HG02623 (cell line): Measurements from ENCODE around the gene AIFM1.

Experiments used
- ATAC-seq: cut with Tn5 transposase; IDR thresholded peaks from one replicate; pipeline ENCODE4 v1.9.1; 2021; ENCODE audit warnings: moderate library complexity; ENCODE audit not compliant: unreplicated experiment

AIFM1 gene

DNA sequence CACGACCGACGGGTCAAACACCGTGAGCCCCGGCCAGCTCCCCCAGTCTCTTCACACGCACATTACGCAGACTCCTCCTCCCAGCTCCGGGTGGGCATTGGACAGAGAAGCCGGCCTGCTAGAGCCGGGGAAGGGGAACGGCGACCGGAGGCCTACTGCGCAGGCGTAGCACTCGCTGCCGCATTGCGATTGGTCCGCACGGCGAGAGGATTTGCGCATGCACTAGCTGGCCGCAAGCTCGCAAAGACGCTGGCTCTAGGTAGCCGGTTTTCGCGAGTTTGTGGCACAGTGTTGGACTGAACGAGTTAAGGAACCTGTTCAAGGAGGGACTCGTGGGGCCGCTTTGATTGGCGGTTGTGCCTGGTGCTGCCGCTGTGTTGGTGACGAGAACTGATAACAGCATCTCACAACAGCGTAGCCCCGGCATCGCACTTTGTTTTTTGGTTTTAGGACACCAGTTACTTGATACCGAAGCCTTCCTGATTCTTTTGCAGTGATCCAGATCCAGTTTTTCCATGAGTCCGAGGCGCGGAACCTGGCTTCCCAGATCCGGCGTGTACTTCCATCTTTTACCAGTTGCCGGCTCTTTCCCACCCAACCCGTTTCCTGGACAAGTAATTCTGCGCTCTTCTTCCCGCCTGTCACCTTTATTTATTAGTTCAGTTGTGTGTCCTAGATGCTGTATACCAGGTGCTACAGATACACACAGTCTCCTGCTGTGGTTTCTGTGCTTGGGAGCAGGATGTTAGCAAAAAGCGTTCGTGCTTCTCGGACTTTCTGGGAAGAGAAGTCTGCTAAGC is at the start of gene AIFM1:
Gene AIFM1, minus strand, starts transcription at position 139 of the 800 bp plus-strand sequence. CDS start 185 bp downstream, outside the sequence.
- peak; percentile 90 for ATAC-seq

DNA sequence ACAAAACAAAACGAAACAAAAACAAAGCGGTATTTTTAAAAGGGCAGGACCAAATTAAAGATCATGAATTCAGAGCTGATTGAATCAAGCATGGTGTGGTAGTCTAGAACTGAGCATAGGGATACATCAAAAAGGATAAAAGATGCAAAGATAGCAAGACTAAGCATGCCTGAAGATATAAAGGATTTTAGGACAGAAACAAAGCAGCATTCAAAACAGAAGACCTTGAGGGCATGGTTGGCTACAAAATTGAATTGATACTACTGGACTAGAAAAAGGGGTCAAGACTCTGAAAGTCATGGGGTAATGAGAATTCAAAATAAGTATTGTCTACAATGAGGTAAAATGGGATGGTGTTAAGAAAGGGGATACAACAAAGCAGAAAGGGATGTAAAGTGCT is 47.7 kb upstream of the AIFM1 start:
- ATAC-seq, result no peak

DNA sequence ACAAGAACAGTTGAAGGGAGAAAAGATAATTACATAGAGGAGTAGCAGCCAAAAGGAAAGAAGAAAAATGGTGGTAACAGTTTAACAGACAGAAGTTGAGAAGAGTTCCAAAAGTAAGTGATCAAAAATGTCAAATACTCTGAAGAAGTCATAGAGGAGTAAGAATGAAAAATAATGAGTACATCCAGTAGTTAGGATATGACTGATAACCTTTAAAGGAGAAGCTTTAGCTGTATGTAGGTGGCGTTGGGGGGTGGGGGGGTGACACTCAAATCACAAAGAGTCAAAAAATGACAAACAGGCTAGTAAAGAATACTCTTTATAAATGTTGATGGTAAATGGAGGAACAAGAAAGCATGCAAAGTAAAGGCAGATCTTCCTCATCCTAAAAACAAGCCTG is 46.7 kb upstream of the AIFM1 start:
- no peak for ATAC-seq

DNA sequence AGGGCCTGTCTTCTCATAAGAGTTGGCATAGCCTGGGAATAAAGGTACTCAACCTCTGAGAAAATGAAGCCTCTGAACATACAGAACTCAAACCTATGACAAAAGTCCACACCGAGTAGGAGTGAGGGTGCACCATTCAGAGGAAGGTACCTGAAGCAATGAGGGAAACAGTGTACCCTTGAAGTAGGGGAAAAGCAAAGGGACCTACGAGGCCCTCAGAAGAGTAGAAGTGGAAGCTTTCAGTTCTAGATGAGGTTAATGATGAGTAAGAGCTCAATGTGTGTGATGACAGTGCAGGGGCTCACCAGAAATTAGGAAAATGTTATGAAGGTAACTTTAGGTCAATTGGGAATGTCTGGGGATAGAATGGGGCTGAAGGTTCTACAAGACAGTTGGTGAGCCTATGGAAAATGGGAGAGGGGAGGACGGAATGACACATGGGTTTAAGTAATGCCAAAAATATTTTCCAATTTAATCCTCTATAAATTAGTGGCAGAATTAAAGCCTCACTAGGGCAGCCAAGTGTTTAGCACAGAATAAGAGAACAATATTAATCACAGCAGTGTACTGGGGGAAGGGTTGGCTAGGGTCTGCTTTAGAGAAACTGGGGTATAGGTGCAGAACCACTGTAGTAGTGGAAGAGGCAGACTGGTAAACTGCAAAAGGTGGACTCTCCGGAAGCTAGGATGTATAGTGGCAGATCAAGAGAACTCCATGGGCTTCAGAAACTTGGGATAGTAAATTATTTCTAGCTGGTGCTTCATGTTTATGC is 46.0 kb upstream of the AIFM1 start:
- ATAC-seq, result peak; percentile 75

DNA sequence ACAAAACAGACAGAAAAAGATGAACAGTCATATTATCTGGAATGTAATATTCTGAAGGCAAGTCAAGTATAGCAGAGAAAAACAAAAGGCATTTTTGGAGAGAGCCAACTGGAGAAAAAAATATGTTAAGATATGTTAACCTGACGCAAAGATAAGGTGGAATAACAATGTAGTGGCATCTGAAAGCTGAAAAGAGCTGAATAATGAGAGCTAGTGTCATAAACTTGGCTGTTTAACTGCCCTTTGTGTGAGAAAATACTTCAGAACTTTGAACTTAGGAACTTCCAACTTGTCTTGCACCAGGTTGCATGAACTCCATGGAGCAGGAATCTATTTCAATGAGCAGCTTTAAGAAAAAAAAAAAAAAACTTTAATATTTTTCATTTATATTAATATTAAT is 39.0 kb upstream of the AIFM1 start:
- no peak for ATAC-seq

DNA sequence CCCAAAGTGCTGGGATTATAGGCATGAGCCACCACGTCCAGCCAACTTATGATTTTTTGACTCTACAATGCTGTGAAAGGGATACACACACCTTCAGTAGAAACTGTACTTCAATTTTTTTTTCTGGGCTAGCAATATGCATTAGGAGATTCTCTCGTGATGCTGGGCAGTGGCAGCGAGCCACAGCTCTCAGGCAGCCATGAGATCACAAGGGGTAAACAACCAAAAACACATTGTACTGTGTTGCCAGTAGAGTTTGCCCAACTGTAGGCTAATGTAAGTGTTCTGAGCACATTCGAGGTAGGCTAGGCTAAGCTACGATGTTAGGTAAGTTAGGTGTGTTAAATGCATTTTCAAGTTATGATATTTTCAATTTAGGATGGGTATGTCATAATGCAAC is 31.8 kb upstream of the AIFM1 start:
- ATAC-seq, result no peak

DNA sequence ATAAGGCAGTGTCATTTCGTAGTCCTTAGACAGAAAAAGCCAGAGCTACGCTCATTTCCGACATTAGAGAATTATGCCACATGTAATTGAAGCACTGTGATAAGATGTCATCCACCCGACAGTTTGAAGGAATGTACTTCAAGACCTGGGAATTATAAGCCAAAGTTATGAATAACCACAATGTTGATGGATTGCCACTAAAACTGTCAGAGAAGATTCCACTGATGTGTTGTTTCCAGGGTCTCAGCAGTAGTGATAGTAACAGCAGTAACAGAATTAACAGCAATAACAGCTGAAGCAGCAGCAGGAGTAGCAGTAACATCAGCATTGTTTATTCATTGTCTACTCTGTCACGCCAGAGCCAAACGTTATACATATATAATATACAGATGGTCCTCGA is 30.8 kb upstream of the AIFM1 start:
- ATAC-seq, result no peak

DNA sequence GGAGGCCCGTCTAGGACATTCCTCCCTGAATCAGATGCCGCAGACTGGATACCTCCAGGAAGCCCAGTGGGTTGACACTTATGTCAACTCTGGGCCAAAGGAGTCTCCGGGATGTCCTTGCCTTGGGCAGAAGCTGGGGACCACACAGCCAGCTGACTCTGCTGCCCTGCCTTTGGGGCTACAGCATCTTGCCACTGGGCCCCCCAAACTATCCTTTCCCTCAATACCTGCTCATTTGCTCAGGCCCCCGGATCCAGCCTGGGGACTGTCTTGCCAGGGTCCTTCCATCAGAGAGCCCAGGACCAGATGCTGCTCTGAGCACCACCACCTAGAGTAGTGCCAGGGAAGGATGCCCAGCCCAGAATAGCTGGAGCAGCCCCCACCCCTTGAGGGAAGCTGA is 25.2 kb upstream of the AIFM1 start:
- no peak for ATAC-seq

DNA sequence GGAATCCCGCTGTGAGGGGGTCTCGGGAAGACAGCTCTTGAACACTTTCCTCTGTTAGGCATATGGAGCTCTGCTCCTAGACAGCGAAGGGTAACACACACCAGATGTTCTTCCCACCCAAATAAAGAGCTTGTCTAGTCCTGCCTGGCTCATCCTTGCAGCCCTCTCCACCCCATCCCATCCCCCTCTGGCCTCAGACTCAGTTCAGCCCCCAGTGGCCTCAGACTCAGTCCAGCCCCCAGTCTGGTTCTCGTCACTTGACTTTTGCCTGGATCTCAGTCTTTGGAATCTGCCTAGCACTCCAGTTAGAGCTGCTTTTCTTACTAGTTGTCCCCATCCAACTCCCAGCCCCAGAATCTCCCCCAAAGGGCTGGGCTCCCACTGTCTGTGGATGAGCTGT is 21.0 kb upstream of the AIFM1 start:
- no peak for ATAC-seq

DNA sequence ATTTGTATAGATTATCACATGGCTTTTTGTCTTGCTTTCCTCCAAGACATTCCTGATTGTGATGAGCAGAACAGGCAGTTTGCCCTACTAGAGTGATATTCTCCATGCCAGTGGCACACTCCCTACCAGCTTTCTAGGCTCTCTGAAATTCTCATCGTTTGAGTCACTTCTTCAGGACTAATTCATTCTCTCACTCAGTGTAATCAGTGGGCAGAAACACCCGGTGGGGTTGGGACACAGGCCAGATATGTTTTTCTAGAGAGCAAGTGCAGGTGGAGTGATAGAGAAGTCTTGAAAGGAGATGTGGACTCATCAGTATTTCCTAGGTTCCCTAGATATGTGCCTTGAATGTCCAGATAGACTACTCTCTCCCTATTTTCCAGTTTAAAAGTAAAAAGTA is 19.2 kb upstream of the AIFM1 start:
- ATAC-seq, result no peak

DNA sequence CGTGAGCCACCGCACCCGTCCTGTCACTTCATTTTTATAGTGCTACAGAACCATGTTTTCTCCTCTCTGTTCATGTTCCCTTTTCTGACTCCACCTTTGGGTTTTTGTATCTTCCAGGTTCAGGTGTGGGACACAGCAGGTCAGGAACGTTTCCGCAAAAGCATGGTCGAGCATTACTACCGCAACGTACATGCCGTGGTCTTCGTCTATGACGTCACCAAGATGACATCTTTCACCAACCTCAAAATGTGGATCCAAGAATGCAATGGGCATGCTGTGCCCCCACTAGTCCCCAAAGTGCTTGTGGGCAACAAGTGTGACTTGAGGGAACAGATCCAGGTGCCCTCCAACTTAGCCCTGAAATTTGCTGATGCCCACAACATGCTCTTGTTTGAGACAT is 18.5 kb upstream of the AIFM1 start:
- ATAC-seq, result no peak

DNA sequence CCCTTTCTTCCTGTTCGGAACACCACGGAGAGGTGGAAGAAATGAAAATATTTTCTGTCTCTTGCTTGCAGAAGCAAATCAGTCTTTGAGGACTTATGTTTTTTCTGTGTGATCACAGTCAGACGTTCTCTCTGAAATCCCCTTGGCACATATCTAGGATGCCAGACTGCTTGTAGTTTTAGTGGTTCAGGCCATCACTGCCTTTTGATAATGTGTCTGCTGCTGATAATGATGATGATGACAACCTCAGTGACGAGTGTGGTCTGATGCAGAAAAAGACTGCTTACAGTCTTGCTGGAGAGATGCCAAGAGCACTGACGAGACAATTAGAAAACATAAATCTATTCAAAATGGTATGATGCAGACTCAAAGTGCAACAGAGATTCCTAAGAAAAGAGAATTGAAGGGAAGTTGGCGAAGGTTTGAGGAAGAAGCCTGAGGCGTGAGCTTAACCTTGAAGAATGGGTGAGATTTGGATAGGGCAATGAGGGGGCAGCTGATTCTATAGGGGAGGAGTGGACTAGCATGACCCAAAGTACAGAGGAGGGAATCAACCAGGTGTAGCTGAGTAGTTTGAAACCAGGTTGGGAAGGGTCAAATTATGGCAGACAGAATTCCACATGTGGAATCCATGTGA is 14.1 kb upstream of the AIFM1 start:
- ATAC-seq, result no peak

DNA sequence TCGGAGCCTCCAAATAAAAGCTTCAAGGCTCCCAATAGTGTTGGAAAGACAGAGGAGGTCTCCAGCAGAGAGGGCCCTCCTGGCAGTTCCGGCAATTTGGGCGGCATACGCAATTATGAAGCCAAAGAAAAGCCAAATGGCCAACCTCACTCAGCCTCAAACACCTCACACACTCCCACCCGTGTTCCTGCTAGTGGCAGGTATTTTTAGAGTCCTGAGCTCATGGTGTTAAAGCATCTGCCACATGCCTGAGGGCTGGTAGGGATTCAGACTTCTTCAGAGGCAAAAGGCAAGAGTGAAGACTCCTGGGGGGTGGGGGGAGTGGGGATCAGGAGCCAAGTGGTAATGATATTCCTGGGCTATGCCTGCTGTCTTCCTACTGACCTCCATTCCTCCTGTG is 13.5 kb upstream of the AIFM1 start:
- ATAC-seq, result no peak

DNA sequence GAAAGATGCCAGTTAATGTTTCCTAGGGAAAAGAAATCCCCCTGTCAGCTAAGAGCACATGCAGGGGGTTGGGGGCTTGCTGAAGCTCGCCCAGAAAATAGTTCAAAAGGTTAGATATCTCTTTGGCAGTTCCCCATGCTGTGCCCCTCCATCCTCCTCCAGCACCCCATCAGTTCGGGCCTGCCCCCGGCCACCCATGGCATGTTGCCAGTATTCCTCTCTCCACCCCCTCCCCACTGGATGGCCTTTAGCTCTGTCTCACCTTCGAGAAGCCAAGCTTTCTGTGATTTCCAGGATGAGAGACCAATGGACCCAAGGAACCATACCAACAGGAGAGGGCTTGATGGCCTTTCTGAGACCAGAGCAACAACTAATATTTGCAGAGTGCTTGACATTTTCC is 11.3 kb upstream of the AIFM1 start:
- ATAC-seq, result no peak

DNA sequence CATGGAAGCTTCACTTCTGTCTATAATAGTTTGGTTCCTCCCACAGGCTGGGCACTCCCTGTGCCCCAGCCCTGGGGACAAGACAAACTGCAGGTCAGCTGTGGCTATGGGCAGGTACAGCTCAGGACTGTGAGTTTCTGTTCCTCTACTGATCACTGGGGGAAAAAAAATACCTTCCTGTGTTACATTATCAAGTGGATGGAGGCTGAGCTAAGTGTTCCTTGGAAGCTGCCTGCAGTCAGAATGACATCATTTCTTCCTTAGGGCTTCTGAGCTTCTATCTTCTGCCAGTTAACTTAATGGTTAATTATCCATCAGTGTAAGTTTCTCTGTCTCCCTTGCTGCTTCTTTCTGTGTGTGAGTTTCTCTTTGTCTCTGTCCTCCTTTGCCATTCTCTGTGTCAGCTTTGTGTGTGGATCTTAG is 10.7 kb upstream of the AIFM1 start:
- peak; percentile 69 for ATAC-seq

DNA sequence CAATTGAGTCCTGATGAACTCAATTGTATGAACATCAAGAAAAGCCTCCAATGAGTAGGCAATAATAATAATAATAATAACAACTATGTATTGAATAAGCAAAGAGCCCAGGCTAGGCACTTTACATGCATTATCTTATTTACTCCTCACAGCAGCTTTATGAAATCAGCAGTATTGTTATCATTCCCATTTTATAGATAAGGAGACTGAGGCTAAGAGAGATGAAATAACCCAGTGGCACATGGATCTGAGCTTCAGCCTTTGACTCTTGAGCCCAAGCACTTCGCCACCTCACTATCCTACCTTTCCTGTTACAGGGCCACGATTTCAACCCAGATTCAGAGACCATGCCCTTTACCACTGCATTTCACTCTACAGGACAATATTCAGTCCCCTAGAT is 9.3 kb upstream of the AIFM1 start:
- no peak for ATAC-seq

DNA sequence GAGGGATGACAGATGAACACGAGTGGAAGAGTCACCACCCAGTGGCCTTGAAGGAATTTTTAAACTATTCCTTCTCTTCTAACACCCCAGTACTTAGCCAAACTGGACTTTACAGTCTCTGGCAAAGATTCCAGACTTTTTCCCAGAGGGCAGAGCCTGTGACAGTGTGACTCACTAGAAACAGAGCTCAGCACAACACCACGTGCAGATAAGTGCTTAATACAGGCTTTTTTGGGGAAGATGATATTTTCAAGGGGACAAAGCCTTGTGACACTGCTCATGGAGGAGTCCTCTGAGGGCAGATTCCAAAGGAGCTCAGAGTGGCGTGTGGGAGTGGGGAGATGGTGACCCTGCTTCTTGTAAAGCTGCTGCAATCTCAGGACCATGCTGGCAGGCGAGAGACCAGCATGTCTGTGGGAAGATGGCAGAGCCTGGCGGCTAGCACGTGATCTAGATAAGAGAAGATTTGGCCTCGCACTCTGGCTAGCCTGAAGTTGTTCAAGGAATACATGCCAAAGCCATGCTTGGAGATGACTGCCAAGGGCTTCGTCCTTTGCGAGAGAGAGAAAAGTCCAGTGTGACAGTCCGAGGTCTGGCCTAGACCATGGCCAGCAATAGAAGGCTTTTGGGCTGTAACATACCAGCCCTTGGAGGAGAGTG is 8.5 kb upstream of the AIFM1 start:
- ATAC-seq, result no peak

DNA sequence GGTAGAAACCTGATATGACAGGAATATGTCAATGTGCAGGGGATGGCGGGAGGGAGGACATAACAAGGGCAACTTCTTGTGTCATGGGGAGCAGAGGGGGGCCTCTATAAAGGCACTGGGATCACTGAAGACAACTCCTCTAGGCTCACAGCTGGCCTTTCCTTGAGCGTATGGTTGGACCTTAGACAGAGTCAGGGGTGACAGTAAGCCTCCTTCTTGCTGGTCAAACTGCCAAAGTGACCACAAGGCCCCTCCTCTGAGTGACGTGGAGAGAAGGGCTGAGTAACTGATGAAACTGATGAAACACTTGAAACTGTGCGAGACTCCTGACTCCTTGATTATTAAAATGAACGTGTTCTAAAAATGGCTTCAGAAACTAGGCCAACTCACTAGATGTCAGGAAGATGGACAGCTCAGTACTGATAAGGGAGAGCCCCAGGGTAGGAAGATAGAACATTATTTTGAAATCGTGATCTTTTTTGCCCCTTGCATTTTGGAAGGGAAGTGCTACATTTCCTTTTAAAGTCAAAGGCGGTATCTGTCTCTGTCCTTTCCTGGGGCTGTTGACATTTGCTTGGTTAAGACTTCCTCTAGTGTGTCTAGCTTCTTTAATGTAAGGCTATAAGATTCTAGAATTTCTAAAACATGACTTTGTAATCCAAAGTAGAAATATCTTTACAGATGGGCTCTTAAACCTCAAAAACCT is 7.7 kb upstream of the AIFM1 start:
- ATAC-seq, result peak; percentile 25

DNA sequence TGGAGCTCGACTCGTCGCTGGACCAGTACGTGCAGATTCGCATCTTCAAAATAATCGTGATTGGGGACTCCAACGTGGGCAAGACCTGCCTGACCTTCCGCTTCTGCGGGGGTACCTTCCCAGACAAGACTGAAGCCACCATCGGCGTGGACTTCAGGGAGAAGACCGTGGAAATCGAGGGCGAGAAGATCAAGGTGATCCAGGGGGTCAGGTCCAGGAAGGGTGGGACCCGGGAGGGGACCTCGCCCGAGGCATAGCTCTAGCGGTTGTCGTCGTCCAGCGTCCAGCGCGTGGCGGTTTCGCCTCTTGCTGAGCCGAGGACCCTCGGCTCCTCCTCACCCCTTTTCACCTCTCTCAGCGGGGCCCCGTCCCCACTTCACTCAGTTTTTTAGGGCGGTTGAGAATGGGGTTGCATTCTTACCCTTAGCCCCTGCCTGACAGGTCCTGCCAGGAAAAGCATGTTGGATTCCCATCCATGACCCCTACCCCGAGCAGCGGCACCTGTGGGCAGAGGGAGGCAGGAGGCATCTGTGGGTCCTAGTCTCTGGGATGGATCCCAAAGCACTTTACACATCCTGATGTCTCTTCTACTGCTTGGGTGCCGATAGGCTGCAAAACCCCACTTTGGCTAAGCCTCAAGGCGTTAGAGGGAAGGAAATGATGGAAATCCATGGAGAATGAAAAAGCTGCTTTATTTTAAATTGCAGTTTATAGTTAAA is 6.6 kb upstream of the AIFM1 start:
- no peak for ATAC-seq
